Naive thymus-derived CD8-positive, alpha-beta T cell (primary cell): ENCODE data around the gene LDHAL6B. TPM values are rescaled to one million over a fixed set of nuclear protein-coding genes. Genes with fewer than 3 reads are reported as not detected.

Experiments used
- ATAC-seq, 2 donors: fragments of 150-1000 bp; cut with Tn5 transposase in 1 of 2; sonication (Bioruptor Pico), chemical (Tn5 transposase) in 1 of 2; 1 replicate in 1 of 2; 2 replicates in 1 of 2; pipeline ENCODE4 v1.10.0; 2021; ENCODE audit warnings: mild to moderate bottlenecking in 2 of 2, moderate library complexity in 2 of 2
- POLR2A ChIA-PET: fragments of 350-600 bp; sonication (Branson Sonifier 250); formaldehyde crosslinking; loops from one replicate; lab custom pipeline; 2021; ENCODE audit warnings: antibody characterized with exemption; lab: Charles Lee
- DNase-seq, 10 donors: peaks; one replicate each; pipeline versions ENCODE4 v3.0.0 to v3.0.0-alpha.2; 2020 to 2022
- H3K27ac Mint-ChIP-seq, 10 donors: one replicate each; pipeline ENCODE4 v1.8.0; 2020 to 2022; ENCODE audit warnings: mild to moderate bottlenecking in 10 of 10, mixed read lengths in 10 of 10, moderate library complexity in 4 of 10, inconsistent platforms in 1 of 10
- H3K27me3 Mint-ChIP-seq, 5 donors: one replicate each; pipeline ENCODE4 v1.8.0; 2021 to 2022; ENCODE audit warnings: mixed read lengths in 5 of 5
- H3K36me3 Mint-ChIP-seq, 3 donors: one replicate each; pipeline ENCODE4 v1.8.0; 2020 to 2022; ENCODE audit warnings: mixed read lengths in 3 of 3, mild to moderate bottlenecking in 2 of 3, inconsistent platforms in 1 of 3
- H3K4me1 Mint-ChIP-seq, 4 donors: one replicate each; pipeline ENCODE4 v1.8.0; 2021 to 2022; ENCODE audit warnings: mixed read lengths in 4 of 4
- H3K4me3 Mint-ChIP-seq, 10 donors: one replicate each; pipeline ENCODE4 v1.8.0; 2020 to 2022; ENCODE audit warnings: mild to moderate bottlenecking in 10 of 10, mixed read lengths in 10 of 10, moderate library complexity in 6 of 10, inconsistent platforms in 1 of 10
- H3K9me3 Mint-ChIP-seq, 9 donors: one replicate each; pipeline ENCODE4 v1.8.0; 2020 to 2022; ENCODE audit warnings: mixed read lengths in 9 of 9, mild to moderate bottlenecking in 3 of 9, inconsistent platforms in 1 of 9, moderate library complexity in 1 of 9
- polyA plus RNA-seq, 3 donors: library from polyadenylated mRNA; unstranded; fragments of 300-500 nt; fragmentation: Illumina TruSeq; gene quantifications; one replicate each; pipeline ENCODE4 v1.2.3, GENCODE V29; 2021
- total RNA-seq, 8 experiments: library from RNA in 2 of 8; stranded (reverse) in 2 of 8; gene quantifications; one replicate each; pipeline ENCODE4 v1.2.3 and lab custom pipeline; 2021 to 2026

LDHAL6B gene
- total and polyA plus RNA-seq, 5 experiments from 2014 or later, result not detected

DNA sequence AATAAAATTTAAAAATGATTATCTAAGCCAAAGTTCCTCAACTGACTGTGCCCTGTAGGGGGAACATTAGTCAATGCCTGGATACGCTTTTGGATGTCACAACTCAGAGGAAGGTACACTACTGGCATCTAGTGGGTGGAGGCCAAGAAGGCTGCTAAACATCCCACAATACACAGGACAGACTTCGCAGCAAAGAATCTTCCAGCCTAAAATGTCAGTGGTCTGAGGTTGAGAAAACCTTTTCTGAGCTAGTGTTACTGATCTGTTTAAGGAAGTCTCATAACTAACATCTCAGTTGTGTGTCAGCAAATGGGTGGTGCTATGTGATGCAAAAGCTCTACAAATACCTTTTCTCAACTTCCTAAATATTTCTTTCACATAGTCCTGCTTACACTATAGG is 20.9 kb upstream of the LDHAL6B start:
- DNase-seq (no peak), ATAC-seq (no peak)
- Mint-ChIP-seq H3K27ac (no peak overlapping the region), H3K36me3 (peaks cover 0 to 7% (median 0%) of the 10 kb centered on the region in 3 donors), H3K4me3 (no peak overlapping the region), H3K27me3 (peaks cover 0 to 12% (median 3%) of the 10 kb centered on the region in 5 donors), H3K9me3 (peaks cover 0 to 25% (median 6%) of the 10 kb centered on the region in 9 donors), H3K4me1 (no peaks in the 10 kb centered on the region)
- POLR2A ChIA-PET, result no interaction called here

DNA sequence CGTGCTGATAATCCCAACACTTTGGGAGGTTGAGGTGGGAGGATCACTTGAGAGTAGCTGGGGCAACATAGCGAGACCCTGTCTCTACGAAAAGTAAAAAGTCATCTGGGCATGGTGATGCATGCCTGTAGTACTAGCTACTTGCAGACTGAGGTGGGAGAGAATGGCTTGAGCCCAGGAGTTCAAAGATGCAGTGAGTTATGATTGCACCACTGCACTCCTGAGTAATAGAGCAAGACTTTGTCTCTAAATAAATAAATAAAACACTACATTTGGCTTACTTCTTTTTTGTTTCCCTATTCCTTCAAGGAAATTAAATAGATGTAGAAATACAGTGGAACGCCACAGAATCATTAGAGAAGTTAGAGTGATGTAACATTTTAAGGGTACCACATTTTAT is 20.1 kb upstream of the LDHAL6B start:
- peaks cover 0 to 4% (median 0%) of the 10 kb centered on the region in 3 donors for H3K36me3 Mint-ChIP-seq

DNA sequence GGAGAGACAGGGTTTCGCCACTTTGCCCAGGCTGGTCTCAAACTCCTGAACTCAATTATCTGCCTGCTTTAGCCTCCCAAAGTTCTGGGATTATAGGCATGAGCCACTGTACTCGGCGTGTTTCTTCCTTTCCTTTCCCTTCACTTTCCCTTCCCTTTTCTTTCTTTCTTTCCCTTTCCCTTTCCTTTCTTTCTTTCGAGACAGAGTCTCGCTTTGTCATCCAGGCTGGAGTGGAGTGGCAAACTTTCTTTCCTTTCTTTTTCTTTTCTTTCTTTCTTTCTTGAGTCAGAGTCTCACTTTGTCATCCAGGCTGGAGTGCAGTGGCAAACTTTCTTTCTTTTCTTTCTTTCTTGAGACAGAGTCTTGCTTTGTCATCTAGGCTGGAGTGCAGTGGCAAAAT is 17.4 kb upstream of the LDHAL6B start:
- peaks cover 0 to 5% (median 0%) of the 10 kb centered on the region in 9 donors for H3K9me3 Mint-ChIP-seq
- no peak overlapping the region for H3K27ac Mint-ChIP-seq
- ATAC-seq (no peak), DNase-seq (no peak)
- POLR2A ChIA-PET, result no interaction called here
- H3K4me1 Mint-ChIP-seq, result no peaks in the 10 kb centered on the region
- no peaks in the 10 kb centered on the region for H3K36me3 Mint-ChIP-seq
- no peak overlapping the region for H3K4me3 Mint-ChIP-seq
- peaks cover 0 to 16% (median 3%) of the 10 kb centered on the region in 5 donors for H3K27me3 Mint-ChIP-seq

More for the DNA sequence above, 20.1 kb upstream of the LDHAL6B start:
- ATAC-seq (no peak), DNase-seq (no peak)
- Mint-ChIP-seq H3K4me1 (no peaks in the 10 kb centered on the region), H3K9me3 (peaks cover 0 to 18% (median 4%) of the 10 kb centered on the region in 9 donors), H3K27me3 (peaks cover 0 to 13% (median 3%) of the 10 kb centered on the region in 5 donors), H3K4me3 (no peak overlapping the region), H3K27ac (no peak overlapping the region)
- POLR2A ChIA-PET, result no interaction called here

DNA sequence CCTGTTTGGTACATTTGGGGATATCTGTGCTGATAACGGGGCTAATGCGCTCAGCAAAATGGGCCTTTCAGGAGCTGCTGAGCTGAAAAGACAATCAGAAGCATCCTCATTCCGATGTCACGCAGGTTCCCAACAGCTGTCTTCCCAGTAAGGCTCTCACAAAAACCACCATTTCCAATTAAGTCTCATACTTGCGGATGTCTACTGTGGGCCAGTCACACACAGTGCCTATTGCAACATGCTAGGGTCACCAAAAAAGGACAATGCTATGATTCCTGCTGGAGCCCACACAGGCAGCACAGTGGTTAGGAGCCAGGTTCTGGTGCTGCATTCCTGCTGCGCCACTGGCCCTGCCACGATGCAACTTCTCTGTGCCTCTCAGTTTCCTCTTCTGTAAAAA is 16.4 kb upstream of the LDHAL6B start:
- H3K4me3 Mint-ChIP-seq, result no peak overlapping the region
- H3K27ac Mint-ChIP-seq, result no peak overlapping the region
- peaks cover 0 to 16% (median 2%) of the 10 kb centered on the region in 5 donors for H3K27me3 Mint-ChIP-seq
- H3K36me3 Mint-ChIP-seq, result no peaks in the 10 kb centered on the region
- DNase-seq (no peak), ATAC-seq (no peak)
- POLR2A ChIA-PET, result no interaction called here
- no peaks in the 10 kb centered on the region for H3K4me1 Mint-ChIP-seq
- peaks cover 0 to 4% (median 0%) of the 10 kb centered on the region in 9 donors for H3K9me3 Mint-ChIP-seq

DNA sequence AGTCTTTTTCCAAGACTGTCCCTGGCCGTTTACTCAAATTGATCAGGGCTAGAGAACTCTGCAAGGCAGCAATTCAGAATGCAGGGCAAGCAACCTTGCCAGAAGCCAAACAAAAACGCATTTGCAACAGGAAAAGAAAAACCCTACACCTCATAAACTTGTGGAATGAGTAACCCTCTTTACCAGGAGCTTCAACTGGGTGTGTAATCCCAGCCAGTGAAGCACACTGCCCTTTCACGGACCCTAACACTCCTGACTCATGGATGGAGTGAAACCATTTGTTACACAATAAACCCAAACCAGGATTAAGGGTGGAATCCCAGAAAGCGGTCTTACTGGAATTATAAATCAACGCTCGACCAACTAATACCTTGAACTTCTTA is 14.8 kb upstream of the LDHAL6B start:
- H3K4me3 Mint-ChIP-seq, result no peak overlapping the region
- H3K9me3 Mint-ChIP-seq, result peaks cover 0 to 4% (median 0%) of the 10 kb centered on the region in 9 donors
- POLR2A ChIA-PET, result no interaction called here
- no peak for ATAC-seq
- no peak for DNase-seq
- no peak overlapping the region for H3K27ac Mint-ChIP-seq
- H3K36me3 Mint-ChIP-seq, result no peaks in the 10 kb centered on the region
- H3K4me1 Mint-ChIP-seq, result peaks cover 6 to 7% (median 6%) of the 10 kb centered on the region in 4 donors
- H3K27me3 Mint-ChIP-seq, result peaks cover 0 to 16% (median 2%) of the 10 kb centered on the region in 5 donors

DNA sequence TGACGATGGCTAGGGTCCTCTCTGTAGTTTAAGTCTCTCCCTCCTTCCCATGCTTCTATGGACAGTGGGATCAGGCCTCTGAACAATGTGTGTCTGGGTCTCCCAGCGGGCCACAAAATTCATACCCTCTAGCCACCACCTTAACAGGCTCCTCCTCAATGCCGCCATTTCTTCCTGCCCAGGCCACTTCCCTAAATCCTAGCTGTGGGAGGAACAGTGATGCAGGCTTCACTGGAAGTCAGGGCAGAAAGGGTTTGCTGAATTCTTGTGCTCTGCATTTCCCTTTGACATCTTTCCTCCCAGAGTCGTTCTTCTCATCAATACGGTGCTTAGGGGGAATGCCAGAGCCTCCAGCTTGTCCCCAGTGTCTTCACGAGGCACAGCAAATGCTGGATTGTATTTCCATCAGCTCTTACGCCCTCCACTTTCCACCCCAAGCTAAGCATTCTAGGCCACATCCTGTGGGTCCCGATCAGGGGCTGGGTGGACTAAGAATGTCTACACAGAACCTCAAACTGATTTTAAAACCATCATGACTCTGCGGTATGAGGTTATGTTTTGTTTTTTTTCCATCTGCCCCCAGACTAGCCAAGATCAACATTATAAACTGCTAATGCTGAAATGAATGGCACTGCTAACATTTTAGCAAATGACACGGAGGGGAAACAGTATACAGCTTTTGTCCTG is 11.9 kb upstream of the LDHAL6B start:
- H3K27me3 Mint-ChIP-seq, result peaks cover 0 to 9% (median 1%) of the 10 kb centered on the region in 5 donors
- H3K4me1 Mint-ChIP-seq, result peaks cover 6 to 8% (median 7%) of the 10 kb centered on the region in 4 donors
- ATAC-seq, result no peak
- DNase-seq, result no peak
- peak overlapping the region in 1 of 10 donors; percentile 70 for H3K27ac Mint-ChIP-seq
- no peak overlapping the region for H3K4me3 Mint-ChIP-seq
- no peaks in the 10 kb centered on the region for H3K9me3 Mint-ChIP-seq
- H3K36me3 Mint-ChIP-seq, result no peaks in the 10 kb centered on the region
- POLR2A ChIA-PET, result no interaction called here

DNA sequence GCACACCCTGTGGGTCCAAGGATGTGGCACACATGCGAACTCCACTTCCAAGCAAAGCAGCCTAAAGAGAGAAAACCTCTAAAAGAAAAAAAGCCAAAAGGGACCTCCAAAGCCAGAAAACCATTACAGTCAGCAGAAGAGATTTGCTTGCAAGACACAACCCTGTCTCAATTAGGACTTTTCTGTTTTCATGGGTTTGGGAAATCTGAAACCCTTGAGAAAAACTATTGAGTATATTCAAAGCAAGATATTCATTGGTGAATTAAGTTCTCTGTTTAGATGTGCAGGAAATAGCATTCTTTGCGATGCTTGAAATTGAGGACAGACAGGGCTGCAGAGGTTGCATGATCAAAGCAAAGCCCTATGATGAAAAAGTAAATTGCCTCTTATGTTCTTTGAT is 10.2 kb upstream of the LDHAL6B start:
- H3K36me3 Mint-ChIP-seq, result no peaks in the 10 kb centered on the region
- peaks cover 0 to 3% (median 1%) of the 10 kb centered on the region in 5 donors for H3K27me3 Mint-ChIP-seq
- H3K4me1 Mint-ChIP-seq, result peaks cover 6 to 8% (median 7%) of the 10 kb centered on the region in 4 donors
- H3K9me3 Mint-ChIP-seq, result no peaks in the 10 kb centered on the region
- POLR2A ChIA-PET, result no interaction called here
- DNase-seq (peak in 3 of 10 donors; percentile 9 to 12 (median 12)), ATAC-seq (peak in 1 of 2 donors; percentile 53)
- H3K27ac Mint-ChIP-seq, result peak overlapping the region in 1 of 10 donors; percentile 12
- no peak overlapping the region for H3K4me3 Mint-ChIP-seq

DNA sequence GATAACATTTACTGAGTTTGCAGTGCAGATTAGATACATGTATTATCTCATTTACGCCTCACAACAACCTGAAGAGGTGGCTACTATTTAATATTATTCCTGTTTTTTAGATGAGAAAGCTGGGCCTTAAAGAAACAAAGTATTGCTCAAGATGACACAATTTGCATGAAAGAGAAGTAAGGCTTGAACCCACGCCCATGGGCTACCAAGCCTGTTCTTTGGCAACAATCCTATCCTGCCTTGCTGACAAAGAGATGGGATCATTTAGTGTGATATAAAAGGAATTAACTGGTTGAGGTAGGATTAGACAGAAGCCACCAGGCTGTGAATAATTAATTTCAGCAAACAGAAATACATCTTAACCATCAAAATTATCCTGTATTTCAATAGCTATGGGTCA is 9.2 kb upstream of the LDHAL6B start:
- H3K27ac Mint-ChIP-seq, result no peak overlapping the region
- H3K36me3 Mint-ChIP-seq, result no peaks in the 10 kb centered on the region
- no peaks in the 10 kb centered on the region for H3K9me3 Mint-ChIP-seq
- H3K4me1 Mint-ChIP-seq, result peaks cover 6 to 8% (median 7%) of the 10 kb centered on the region in 4 donors
- POLR2A ChIA-PET, result no interaction called here
- ATAC-seq (no peak), DNase-seq (no peak)
- H3K4me3 Mint-ChIP-seq, result no peak overlapping the region
- H3K27me3 Mint-ChIP-seq, result peaks cover 0 to 1% (median 0%) of the 10 kb centered on the region in 5 donors

DNA sequence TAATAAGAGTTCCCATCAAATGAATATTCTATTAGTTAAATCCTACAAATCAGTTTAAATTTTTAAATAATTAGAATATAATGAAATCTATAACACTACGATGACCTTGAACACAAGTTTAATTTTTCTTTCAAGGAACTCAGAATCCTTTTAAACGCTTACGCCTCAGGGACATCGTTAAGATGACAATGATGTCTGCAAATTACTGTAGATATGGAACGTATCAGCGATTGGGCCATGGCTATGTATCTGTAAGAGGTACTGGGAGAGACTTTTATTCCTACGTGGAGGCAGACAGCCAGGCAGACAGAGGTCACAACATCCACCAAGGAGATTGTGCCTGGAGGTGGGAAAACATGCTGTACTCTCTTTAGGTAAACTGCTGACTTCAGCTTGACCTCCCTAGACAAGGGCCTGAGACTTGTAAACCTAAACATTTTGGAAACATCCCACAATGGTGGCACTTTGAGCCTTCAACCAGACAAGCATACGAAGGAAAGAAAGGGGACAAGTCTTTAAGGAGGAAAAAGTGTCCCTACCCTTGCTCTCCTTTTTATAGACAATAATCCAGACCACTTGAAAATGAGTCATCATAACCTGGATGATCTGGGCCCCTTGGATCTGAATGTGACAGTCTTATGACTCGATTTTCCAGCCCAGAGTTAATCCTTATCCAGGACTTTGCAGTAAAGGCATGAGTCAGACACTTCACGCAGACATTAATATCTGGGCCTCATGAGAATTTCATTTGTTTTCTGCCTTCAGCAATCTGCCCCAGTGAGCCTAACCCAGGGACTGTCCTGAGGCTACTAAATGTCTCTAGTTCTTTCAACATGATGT is 6.8 kb upstream of the LDHAL6B start:
- Mint-ChIP-seq H3K36me3 (no peaks in the 10 kb centered on the region), H3K4me1 (peaks cover 6 to 8% (median 7%) of the 10 kb centered on the region in 4 donors), H3K27ac (no peak overlapping the region), H3K4me3 (no peak overlapping the region), H3K27me3 (peaks cover 0 to 1% (median 0%) of the 10 kb centered on the region in 5 donors), H3K9me3 (no peaks in the 10 kb centered on the region)
- DNase-seq (no peak), ATAC-seq (no peak)
- POLR2A ChIA-PET, result interaction anchor here (0.5 kb wide), 1 partner anchor 310 kb away, joined by 3 read pairs; no protein-coding TSS in a partner anchor

DNA sequence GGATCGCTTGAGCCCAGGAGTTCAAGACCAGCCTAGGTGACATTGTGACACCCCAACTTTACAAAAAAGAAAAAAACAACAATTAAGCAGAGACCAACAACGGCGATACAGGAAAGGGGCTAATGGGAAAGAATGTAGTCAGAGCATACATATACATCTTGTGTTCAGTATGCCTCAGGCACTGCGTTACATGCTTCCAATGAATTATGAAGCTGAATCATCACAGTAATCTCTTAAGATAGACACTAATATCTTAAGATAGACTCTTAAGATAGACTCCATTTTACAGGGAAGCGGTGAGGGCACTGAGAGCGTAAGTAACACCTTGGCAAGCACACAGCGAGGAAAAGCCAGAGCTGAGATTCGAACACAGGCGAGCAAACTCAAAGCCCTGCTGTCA is 6.1 kb upstream of the LDHAL6B start:
- POLR2A ChIA-PET, result no interaction called here
- Mint-ChIP-seq H3K4me1 (peaks cover 6 to 8% (median 7%) of the 10 kb centered on the region in 4 donors), H3K27me3 (peaks cover 0 to 1% (median 0%) of the 10 kb centered on the region in 5 donors), H3K9me3 (no peaks in the 10 kb centered on the region), H3K36me3 (no peaks in the 10 kb centered on the region), H3K27ac (no peak overlapping the region), H3K4me3 (no peak overlapping the region)
- ATAC-seq (no peak), DNase-seq (no peak)

DNA sequence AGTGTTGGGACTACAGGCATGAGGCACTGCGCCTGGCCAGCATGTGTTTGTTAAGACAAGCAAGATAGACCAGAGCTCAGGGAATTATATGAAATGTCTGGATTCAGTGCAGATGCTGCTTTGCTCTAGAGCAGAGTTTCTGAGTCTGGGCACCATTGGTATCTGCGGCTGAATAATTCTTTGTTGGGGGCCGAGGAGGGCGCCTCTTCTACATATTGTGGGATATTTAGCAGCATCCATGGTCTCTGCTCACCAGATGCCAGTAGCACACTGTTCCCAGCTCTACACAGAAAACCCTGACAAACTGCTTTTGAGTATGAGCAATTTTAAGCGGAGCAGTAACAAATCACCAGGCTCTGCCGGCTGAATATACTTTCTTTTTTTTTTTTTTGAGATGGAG is 3.6 kb upstream of the LDHAL6B start:
- peaks cover 0 to 1% (median 0%) of the 10 kb centered on the region in 5 donors for H3K27me3 Mint-ChIP-seq
- no peak overlapping the region for H3K4me3 Mint-ChIP-seq
- H3K36me3 Mint-ChIP-seq, result no peaks in the 10 kb centered on the region
- H3K4me1 Mint-ChIP-seq, result no peaks in the 10 kb centered on the region
- H3K27ac Mint-ChIP-seq, result no peak overlapping the region
- ATAC-seq (no peak), DNase-seq (no peak)
- no peaks in the 10 kb centered on the region for H3K9me3 Mint-ChIP-seq
- POLR2A ChIA-PET, result no interaction called here

DNA sequence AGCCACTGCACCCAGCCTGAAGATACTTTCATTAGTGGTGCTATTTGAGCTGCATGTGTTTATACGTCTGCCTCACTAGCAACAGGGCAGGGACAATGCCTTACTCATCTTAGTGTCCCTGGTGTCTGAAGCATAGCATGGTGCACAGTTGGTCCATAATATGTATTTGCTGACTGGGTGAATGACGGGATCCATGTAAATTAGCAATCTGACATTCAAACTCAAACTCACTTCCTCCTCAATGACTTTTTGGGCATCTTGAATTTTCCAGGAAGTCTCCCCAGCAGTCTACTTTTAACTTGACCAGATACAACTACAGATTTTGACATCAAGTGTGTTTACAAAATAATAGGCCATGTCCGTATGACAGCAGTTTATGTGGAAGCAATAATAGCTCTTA is 3.0 kb upstream of the LDHAL6B start:
- H3K9me3 Mint-ChIP-seq, result no peaks in the 10 kb centered on the region
- no peak overlapping the region for H3K27ac Mint-ChIP-seq
- peaks cover 0 to 1% (median 0%) of the 10 kb centered on the region in 5 donors for H3K27me3 Mint-ChIP-seq
- H3K36me3 Mint-ChIP-seq, result no peaks in the 10 kb centered on the region
- H3K4me1 Mint-ChIP-seq, result no peaks in the 10 kb centered on the region
- DNase-seq, result no peak
- POLR2A ChIA-PET, result no interaction called here
- no peak for ATAC-seq
- no peak overlapping the region for H3K4me3 Mint-ChIP-seq
